Sigmoid colon (tissue), 3 donors: ENCODE measurements around the gene STX12.

ENCODE experiments used
- POLR2A ChIP-seq, 2 donors: fragments of 450-650 bp; IDR thresholded peaks; one replicate each; pipeline ENCODE4 v1.6.1; 2016; ENCODE audit warnings: antibody characterized with exemption in 2 of 2, mild to moderate bottlenecking in 2 of 2, moderate library complexity in 2 of 2
- TF ChIP-seq, protein P1 (sequence below), 4 experiments: fragments of 450-650 bp in 3 of 4; fragments of 200-600 bp in 1 of 4; IDR thresholded peaks; one replicate each; pipeline ENCODE4 v1.5.1; 2016 to 2019; ENCODE audit warnings: antibody characterized with exemption in 4 of 4, mild to moderate bottlenecking in 3 of 4, moderate library complexity in 2 of 4

GRCh38 chr1:27832762-27833161 is 59.7 kb downstream of the STX12 start:
- TF ChIP-seq POLR2A (IDR thresholded peaks at IDR 0.05): no peak
- TF ChIP-seq, protein P1, sequence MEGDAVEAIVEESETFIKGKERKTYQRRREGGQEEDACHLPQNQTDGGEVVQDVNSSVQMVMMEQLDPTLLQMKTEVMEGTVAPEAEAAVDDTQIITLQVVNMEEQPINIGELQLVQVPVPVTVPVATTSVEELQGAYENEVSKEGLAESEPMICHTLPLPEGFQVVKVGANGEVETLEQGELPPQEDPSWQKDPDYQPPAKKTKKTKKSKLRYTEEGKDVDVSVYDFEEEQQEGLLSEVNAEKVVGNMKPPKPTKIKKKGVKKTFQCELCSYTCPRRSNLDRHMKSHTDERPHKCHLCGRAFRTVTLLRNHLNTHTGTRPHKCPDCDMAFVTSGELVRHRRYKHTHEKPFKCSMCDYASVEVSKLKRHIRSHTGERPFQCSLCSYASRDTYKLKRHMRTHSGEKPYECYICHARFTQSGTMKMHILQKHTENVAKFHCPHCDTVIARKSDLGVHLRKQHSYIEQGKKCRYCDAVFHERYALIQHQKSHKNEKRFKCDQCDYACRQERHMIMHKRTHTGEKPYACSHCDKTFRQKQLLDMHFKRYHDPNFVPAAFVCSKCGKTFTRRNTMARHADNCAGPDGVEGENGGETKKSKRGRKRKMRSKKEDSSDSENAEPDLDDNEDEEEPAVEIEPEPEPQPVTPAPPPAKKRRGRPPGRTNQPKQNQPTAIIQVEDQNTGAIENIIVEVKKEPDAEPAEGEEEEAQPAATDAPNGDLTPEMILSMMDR (IDR thresholded peaks at IDR 0.05): no peak
